ENCODE data around the gene CBLN3.
"Not testable (repeated sequence)": the region's sequence is repeated elsewhere in the genome, so short reads cannot be mapped to it uniquely, and the experiment has no call there.

DNA sequence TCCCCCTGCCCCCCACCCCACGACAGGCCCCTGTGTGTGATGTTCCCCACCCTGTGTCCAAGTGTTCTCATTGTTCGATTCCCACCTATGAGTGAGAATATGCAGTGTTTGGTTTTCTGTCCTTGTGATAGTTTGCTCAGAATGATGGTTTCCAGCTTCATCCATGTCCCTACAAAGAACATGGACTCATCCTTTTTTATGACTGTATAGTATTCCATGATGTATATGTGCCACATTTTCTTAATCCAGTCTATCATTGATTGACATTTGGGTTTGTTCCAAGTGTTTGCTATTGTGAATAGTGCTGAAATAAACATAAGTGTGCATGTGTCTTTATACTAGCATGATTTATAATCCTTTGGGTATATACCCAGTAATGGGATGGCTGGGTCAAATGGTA lies 41.0 kb upstream of the CBLN3 start:
- not testable (repeated sequence) for TF ChIP-seq GATA3 (IDR thresholded peaks at IDR 0.05; ENCODE audit: borderline replicate concordance); NPAS2 (CRISPR knock-in tag; IDR thresholded peaks at IDR 0.05; ENCODE audit: borderline replicate concordance); HOXA7 (CRISPR knock-in tag; IDR thresholded peaks at IDR 0.05); RAD21 (conservative IDR thresholded peaks at IDR 0.05 in 1 of 2, IDR thresholded peaks at IDR 0.05 in 1 of 2); POLR2A (IDR thresholded peaks at IDR 0.05; ENCODE audit: low read length); PHF8 (IDR thresholded peaks at IDR 0.05; ENCODE audit: borderline replicate concordance, low read depth); SMC3 (IDR thresholded peaks at IDR 0.05)
- TF ChIP-seq, protein P1, sequence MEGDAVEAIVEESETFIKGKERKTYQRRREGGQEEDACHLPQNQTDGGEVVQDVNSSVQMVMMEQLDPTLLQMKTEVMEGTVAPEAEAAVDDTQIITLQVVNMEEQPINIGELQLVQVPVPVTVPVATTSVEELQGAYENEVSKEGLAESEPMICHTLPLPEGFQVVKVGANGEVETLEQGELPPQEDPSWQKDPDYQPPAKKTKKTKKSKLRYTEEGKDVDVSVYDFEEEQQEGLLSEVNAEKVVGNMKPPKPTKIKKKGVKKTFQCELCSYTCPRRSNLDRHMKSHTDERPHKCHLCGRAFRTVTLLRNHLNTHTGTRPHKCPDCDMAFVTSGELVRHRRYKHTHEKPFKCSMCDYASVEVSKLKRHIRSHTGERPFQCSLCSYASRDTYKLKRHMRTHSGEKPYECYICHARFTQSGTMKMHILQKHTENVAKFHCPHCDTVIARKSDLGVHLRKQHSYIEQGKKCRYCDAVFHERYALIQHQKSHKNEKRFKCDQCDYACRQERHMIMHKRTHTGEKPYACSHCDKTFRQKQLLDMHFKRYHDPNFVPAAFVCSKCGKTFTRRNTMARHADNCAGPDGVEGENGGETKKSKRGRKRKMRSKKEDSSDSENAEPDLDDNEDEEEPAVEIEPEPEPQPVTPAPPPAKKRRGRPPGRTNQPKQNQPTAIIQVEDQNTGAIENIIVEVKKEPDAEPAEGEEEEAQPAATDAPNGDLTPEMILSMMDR (IDR thresholded peaks at IDR 0.05), result not testable (repeated sequence)
- TF ChIP-seq, protein P2, sequence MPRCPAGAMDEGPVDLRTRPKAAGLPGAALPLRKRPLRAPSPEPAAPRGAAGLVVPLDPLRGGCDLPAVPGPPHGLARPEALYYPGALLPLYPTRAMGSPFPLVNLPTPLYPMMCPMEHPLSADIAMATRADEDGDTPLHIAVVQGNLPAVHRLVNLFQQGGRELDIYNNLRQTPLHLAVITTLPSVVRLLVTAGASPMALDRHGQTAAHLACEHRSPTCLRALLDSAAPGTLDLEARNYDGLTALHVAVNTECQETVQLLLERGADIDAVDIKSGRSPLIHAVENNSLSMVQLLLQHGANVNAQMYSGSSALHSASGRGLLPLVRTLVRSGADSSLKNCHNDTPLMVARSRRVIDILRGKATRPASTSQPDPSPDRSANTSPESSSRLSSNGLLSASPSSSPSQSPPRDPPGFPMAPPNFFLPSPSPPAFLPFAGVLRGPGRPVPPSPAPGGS (IDR thresholded peaks at IDR 0.05), result not testable (repeated sequence)

All from A549 (cell line).